GM12878 (cell line): ENCODE results near the gene FANCC. TPM values are rescaled to one million over a fixed set of nuclear protein-coding genes. Genes with fewer than 3 reads are reported as not detected.
A peak's percentile ranks its signal among the peaks of the same experiment; 100 is the strongest.

Experiments
- ATAC-seq: fragments of 200-7000 bp; cut with Tn5 transposase; 3 replicates; pipeline ENCODE4 v1.9.1; 2020; ENCODE audit warnings: mild to moderate bottlenecking, moderate library complexity
- BruUV-seq: library from RNA; stranded (reverse); fragments of 400-500 nt; replicated peaks from 2 replicates; lab custom pipeline; 2021; lab: Mats Ljungman, UMichigan
- CTCF ChIA-PET: fragments of 300-600 bp; sonication (Branson Sonifier 250); formaldehyde crosslinking; extraction: SDS; loops from one replicate; lab custom pipeline; 2021; ENCODE audit warnings: inconsistent platforms; lab: Yijun Ruan, JAX
- POLR2A ChIA-PET: fragments of 350-600 bp; formaldehyde crosslinking; extraction: SDS; loops from one replicate; lab custom pipeline; 2021; ENCODE audit warnings: inconsistent platforms; lab: Charles Lee
- RAD21 ChIA-PET: fragments of 300-600 bp; sonication (Branson Sonifier 250); formaldehyde crosslinking; loops from one replicate; lab custom pipeline; 2023; ENCODE audit warnings: antibody characterized with exemption; ENCODE audit not compliant: unreplicated experiment; lab: Charles Lee
- SMC1A ChIA-PET: fragments of 300-600 bp; sonication (Branson Sonifier 250); formaldehyde crosslinking; loops from one replicate; lab custom pipeline; 2023; ENCODE audit not compliant: unreplicated experiment, uncharacterized antibody; lab: Charles Lee
- DNase-seq: peaks from one replicate; pipeline ENCODE4 v3.0.0-alpha.2; 2011; ENCODE audit warnings: low read depth, low spot score
- FAIRE-seq: peaks from 3 replicates; lab custom pipeline; 2011; peaks lifted over from hg19 to GRCh38; lab: Jason Lieb, UNC
- H2AFZ ChIP-seq: 2 replicates; pipeline ENCODE4 v1.6.0; 2011; ENCODE audit warnings: low read depth, low read length, control low read depth; ENCODE audit not compliant: control insufficient read depth
- H3K27ac ChIP-seq: 2 replicates; pipeline ENCODE4 v1.5.1; 2011; ENCODE audit warnings: control low read depth; ENCODE audit not compliant: control insufficient read depth, insufficient read depth
- H3K27me3 ChIP-seq, 2 experiments: replicated peaks in 1 of 2; 2 replicates each; pipeline versions ENCODE4 v1.6.0 to v1.6.1; 2011; ENCODE audit warnings: low read length in 1 of 2; ENCODE audit not compliant: control insufficient read depth in 2 of 2, insufficient read depth in 2 of 2
- H3K36me3 ChIP-seq, 2 experiments: 2 replicates each; pipeline ENCODE4 v1.5.1; 2011; ENCODE audit warnings: low read length in 1 of 2; ENCODE audit not compliant: control insufficient read depth in 2 of 2, insufficient read depth in 2 of 2
- H3K4me1 ChIP-seq: 2 replicates; pipeline ENCODE4 v1.6.1; 2011; ENCODE audit warnings: mild to moderate bottlenecking, low read length, moderate library complexity, mixed read lengths; ENCODE audit not compliant: control insufficient read depth, insufficient read depth
- H3K4me2 ChIP-seq: 2 replicates; pipeline ENCODE4 v1.6.0; 2011; ENCODE audit warnings: control low read depth; ENCODE audit not compliant: control insufficient read depth, insufficient read depth
- H3K4me3 ChIP-seq: fragments of 200-600 bp; sonication (generic); 2 replicates; pipeline ENCODE4 v1.5.1; 2016
- H3K79me2 ChIP-seq: 2 replicates; pipeline ENCODE4 v1.6.0; 2011; ENCODE audit warnings: low read length; ENCODE audit not compliant: control insufficient read depth, insufficient read depth
- H3K9ac ChIP-seq: 2 replicates; pipeline ENCODE4 v1.8.0; 2011; ENCODE audit warnings: low read length, control low read depth, mixed read lengths; ENCODE audit not compliant: control insufficient read depth, insufficient read depth
- H3K9me3 ChIP-seq: replicated peaks from 3 replicates; pipeline ENCODE4 v1.5.1; 2011; ENCODE audit warnings: mild to moderate bottlenecking, low read length; ENCODE audit not compliant: control insufficient read depth, insufficient read depth
- H4K20me1 ChIP-seq: 2 replicates; pipeline ENCODE4 v1.6.0; 2011; ENCODE audit not compliant: control insufficient read depth, insufficient read depth
- BCL11A ChIP-seq: IDR thresholded peaks from 2 replicates; pipeline ENCODE4 v1.6.1; 2011; ENCODE audit warnings: low read depth, low read length
- BMI1 ChIP-seq: fragments of 450-650 bp; IDR thresholded peaks from 2 replicates; pipeline ENCODE4 v1.6.1; 2016; ENCODE audit warnings: mild to moderate bottlenecking, moderate library complexity, borderline replicate concordance
- CBFB ChIP-seq: IDR thresholded peaks from 2 replicates; pipeline ENCODE4 v1.6.1; 2016; ENCODE audit warnings: antibody characterized with exemption, low read depth
- IRF5 ChIP-seq: fragments of 450-650 bp; IDR thresholded peaks from 2 replicates; pipeline ENCODE4 v1.6.1; 2017; ENCODE audit warnings: borderline replicate concordance
- MYC ChIP-seq: IDR thresholded peaks from 2 replicates; pipeline ENCODE4 v1.6.1; 2011; ENCODE audit warnings: mild to moderate bottlenecking, low read length, moderate library complexity, inconsistent platforms; ENCODE audit not compliant: insufficient read depth, insufficient replicate concordance, insufficient read length, severe bottlenecking
- NFIC ChIP-seq: IDR thresholded peaks from 2 replicates; pipeline ENCODE4 v1.6.1; 2012; ENCODE audit warnings: low read depth, mild to moderate bottlenecking, inconsistent platforms, low read length, moderate library complexity
- SMC3 ChIP-seq: IDR thresholded peaks from 2 replicates; pipeline ENCODE4 v1.6.1; 2011; ENCODE audit warnings: low read length, improper control_type of control experiment, borderline replicate concordance
- SUPT20H ChIP-seq: IDR thresholded peaks from 2 replicates; pipeline ENCODE4 v1.6.1; 2011; ENCODE audit warnings: low read depth, mild to moderate bottlenecking, low read length, moderate library complexity, borderline replicate concordance; ENCODE audit not compliant: control insufficient read depth
- TARDBP ChIP-seq: IDR thresholded peaks from 2 replicates; pipeline ENCODE4 v1.6.1; 2016; ENCODE audit warnings: borderline replicate concordance
- ZNF274 ChIP-seq: IDR thresholded peaks from one replicate; pipeline ENCODE4 v1.8.0; 2011; ENCODE audit not compliant: insufficient read length, insufficient read depth
- ZSCAN29 ChIP-seq: fragments of 450-650 bp; IDR thresholded peaks from 2 replicates; pipeline ENCODE4 v1.6.1; 2017; ENCODE audit warnings: mild to moderate bottlenecking, moderate library complexity
- WGBS: methylation state at CpG from one replicate; pipeline ENCODE4 v1.1.6; 2016; ENCODE audit warnings: low lambda C conversion rate; ENCODE audit not compliant: insufficient replicate concordance, insufficient coverage; ENCODE audit errors: missing lambda C conversion rate; 5-methylcytosine and 5-hydroxymethylcytosine counted together
- in situ Hi-C: fragments of 300-500 bp; cut with MboI; formaldehyde crosslinking; loops from 9 replicates; pipeline ENCODE4 v1.14.3; 2018; ENCODE audit warnings: mixed read lengths
- intact Hi-C: fragments of 100-400 bp; cut with micrococcal nuclease; formaldehyde crosslinking; loops from one replicate; pipeline ENCODE4 v1.14.2; 2022; ENCODE audit not compliant: unreplicated experiment
- polyA plus RNA-seq, 11 experiments: library from polyadenylated mRNA; depleted of rRNA in 4 of 11; unstranded in 6 of 11; stranded (reverse) in 5 of 11; fragments of >200 nt; fragmentation: Nextera tagmentation in 4 of 11; fragmentation: Illumina TruSeq in 1 of 11; extraction: Ambion mirVana in 4 of 11; extraction: Trizol in 1 of 11; gene quantifications; 1 replicate in 1 of 11; 2 replicates in 10 of 11; pipeline versions ENCODE4 v1.2.1 to v1.2.3, GENCODE V29; 2011 to 2016; ENCODE audit warnings: inconsistent platforms in 2 of 11, missing spikeins in 2 of 11, low read depth in 1 of 11
- total RNA-seq, 4 experiments: library from RNA; depleted of rRNA in 3 of 4; stranded (reverse); fragments of >200 nt in 3 of 4; fragmentation: Illumina TruSeq in 1 of 4; extraction: Trizol in 1 of 4; gene quantifications; 2 replicates each; pipeline versions ENCODE4 v1.2.1 to v1.2.3, GENCODE V29; 2013 to 2021
- TF ChIP-seq, protein P1 (sequence below): fragments of 450-650 bp; formaldehyde crosslinking; IDR thresholded peaks from 2 replicates; pipeline ENCODE4 v1.4.0; 2022; ENCODE audit warnings: mild to moderate bottlenecking, moderate library complexity

The FANCC gene
- total and polyA plus RNA-seq, 10 of the 15 experiments (the other 5 are each of a cell fraction or from before 2014, with no cell fraction given) = 1.2 to 16.8 (median 10.5) TPM

DNA sequence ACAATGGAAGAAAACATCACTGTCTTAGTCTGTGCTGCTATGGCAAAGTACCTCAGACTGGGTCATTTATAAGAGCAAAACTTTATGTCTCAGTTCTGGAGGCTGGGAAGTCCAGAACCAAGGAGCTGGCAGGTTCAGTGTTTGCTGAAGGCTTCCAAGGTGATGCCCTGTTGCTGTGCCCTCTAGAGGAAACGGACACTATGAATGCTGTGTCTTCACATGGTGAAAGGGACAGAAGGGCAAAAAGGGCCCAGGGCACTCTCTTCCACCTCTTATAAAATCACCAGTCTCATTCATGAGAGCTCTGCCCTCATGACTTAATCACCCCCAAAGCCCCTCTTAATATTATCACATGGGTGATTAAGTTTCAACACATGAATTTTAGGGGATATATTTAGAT, 143.5 kb downstream of the FANCC start (continued):
- TF ChIP-seq, protein P1, sequence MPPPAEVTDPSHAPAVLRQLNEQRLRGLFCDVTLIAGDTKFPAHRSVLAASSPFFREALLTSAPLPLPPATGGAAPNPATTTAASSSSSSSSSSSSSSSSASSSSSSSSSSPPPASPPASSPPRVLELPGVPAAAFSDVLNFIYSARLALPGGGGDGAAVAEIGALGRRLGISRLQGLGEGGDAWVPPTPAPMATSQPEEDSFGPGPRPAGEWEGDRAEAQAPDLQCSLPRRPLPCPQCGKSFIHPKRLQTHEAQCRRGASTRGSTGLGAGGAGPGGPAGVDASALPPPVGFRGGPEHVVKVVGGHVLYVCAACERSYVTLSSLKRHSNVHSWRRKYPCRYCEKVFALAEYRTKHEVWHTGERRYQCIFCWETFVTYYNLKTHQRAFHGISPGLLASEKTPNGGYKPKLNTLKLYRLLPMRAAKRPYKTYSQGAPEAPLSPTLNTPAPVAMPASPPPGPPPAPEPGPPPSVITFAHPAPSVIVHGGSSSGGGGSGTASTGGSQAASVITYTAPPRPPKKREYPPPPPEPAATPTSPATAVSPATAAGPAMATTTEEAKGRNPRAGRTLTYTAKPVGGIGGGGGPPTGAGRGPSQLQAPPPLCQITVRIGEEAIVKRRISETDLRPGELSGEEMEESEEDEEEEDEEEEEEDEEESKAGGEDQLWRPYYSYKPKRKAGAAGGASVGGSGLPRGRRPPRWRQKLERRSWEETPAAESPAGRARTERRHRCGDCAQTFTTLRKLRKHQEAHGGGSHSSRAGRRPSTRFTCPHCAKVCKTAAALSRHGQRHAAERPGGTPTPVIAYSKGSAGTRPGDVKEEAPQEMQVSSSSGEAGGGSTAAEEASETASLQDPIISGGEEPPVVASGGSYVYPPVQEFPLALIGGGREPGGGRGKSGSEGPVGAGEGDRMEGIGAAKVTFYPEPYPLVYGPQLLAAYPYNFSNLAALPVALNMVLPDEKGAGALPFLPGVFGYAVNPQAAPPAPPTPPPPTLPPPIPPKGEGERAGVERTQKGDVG (CRISPR knock-in tag) = no peak
- no peak for TF ChIP-seq SUPT20H
- TF ChIP-seq TARDBP = no peak
- TF ChIP-seq, all 136 proteins: peak for 0

GRCh38 chr9:95171596-95171995, 145.9 kb downstream of the FANCC start:
- SMC1A ChIA-PET = interaction anchor here (1.3 kb wide), 2 partner anchors 22 to 40 kb away, joined by 3 to 4 read pairs; no protein-coding TSS in a partner anchor
- H3K4me2 ChIP-seq = no peak overlapping the region
- BruUV-seq = no TSS peak
- FAIRE-seq (peak; percentile 7), ATAC-seq (no peak), DNase-seq (no peak)
- RAD21 ChIA-PET = interaction anchor here (0.7 to 1.3 kb wide), 2 partner anchors 411 to 491 kb away, joined by 3 to 4 read pairs; no protein-coding TSS in a partner anchor
- peaks cover 5% of the 10 kb centered on the region; the same call in 1 of the 2 replicates for H3K4me1 ChIP-seq
- H3K27me3 ChIP-seq = no peaks in the 10 kb centered on the region
- H3K9ac ChIP-seq = no peak overlapping the region
- H2AFZ ChIP-seq = no peak overlapping the region
- H3K9me3 ChIP-seq = no peaks in the 10 kb centered on the region; the same call in 2 of the 3 replicates
- POLR2A ChIA-PET = interaction anchor here (0.5 kb wide), 1 partner anchor 449 kb away, joined by 3 read pairs; no protein-coding TSS in a partner anchor
- H3K79me2 ChIP-seq = no peaks in the 10 kb centered on the region
- no peak overlapping the region for H3K4me3 ChIP-seq
- TF ChIP-seq BCL11A = no peak
- no peak for TF ChIP-seq CBFB
- TF ChIP-seq ZSCAN29 = no peak
- TF ChIP-seq SMC3 = no peak
- TF ChIP-seq BMI1 = no peak
- no peak for TF ChIP-seq IRF5
- TF ChIP-seq MYC = no peak
- no peak for TF ChIP-seq ZNF274
- no peak for TF ChIP-seq NFIC
- H3K36me3 ChIP-seq = no peaks in the 10 kb centered on the region
- intact Hi-C loops = no loop called here
- CTCF ChIA-PET = interaction anchor here (0.8 to 0.9 kb wide), 2 partner anchors 8 to 93 kb away, joined by 3 read pairs; no protein-coding TSS in a partner anchor
- no peaks in the 10 kb centered on the region for H4K20me1 ChIP-seq
- no peak overlapping the region; the same call in 1 of the 2 replicates for H3K27ac ChIP-seq
- WGBS = 100% methylated on average over 1 of the region's 1 CpG
- in situ Hi-C loops = no loop called here
